GM15510 (cell line): ENCODE measurements around the gene PLEKHG4.

Source experiments
- POLR2A ChIP-seq: IDR thresholded peaks from 3 replicates; pipeline ENCODE4 v1.6.1; 2011; ENCODE audit warnings: borderline replicate concordance; ENCODE audit not compliant: insufficient read length; ENCODE audit errors: extremely low read depth

PLEKHG4 gene

DNA sequence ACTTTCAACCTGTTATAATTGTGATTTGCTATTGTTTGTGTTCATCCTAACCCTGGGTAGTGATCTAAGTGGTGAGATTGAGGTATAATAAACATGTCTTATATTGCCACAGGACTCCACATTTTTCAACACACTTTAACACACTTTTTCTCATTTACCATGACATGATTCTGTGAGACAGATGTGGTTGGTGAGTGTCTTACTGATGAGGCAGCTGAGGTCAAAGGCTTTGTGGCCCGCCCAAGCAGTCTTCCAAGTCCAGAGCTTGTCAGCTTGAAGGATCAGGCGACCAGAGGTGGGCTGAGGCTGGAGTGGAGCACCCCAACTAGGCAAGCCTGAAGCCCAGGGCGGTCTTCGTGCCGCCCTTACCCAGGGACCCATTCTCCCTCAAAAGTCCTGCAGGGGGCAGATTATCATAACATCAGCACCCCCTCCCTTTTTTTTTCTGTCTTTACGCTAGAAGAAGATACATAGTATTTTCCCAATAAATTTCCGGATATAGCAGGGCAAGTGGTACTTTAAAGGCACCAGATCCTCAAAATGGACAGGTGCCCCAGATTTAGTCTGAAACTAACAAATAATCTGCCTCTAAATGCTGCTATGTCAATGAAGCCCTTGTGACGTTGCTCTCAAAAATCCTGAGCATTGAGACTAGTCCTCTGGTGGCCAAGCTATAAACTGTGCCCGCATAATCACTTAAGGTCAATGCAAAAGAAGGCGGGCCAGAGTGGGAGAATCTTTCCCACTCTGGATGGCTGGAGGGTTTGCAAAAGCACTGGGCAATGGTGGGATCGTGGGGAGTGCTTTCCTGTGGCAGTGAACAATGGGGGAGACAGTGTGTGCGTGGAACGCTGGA is 26.1 kb downstream of the PLEKHG4 start:
- no peak for TF ChIP-seq POLR2A

DNA sequence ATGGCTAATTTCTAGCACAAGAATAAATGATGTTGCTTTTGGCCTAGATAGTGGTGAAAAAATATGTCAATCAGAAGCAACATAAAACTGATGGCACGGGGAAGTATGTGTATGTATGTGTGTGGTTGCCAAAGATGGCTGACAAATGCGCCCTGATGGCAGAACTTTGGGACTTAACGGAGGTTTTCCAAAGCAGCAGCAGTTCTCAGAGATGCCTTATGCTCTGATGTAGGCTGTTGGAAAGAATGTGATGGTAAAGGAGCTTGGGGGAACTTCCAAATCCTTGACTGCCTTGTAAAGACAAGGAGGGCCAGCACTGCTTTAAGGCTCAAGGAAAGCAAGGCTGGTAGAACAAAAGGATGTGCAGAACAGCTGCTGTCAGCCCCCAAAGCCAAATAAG is 31.2 kb downstream of the PLEKHG4 start:
- no peak for TF ChIP-seq POLR2A

DNA sequence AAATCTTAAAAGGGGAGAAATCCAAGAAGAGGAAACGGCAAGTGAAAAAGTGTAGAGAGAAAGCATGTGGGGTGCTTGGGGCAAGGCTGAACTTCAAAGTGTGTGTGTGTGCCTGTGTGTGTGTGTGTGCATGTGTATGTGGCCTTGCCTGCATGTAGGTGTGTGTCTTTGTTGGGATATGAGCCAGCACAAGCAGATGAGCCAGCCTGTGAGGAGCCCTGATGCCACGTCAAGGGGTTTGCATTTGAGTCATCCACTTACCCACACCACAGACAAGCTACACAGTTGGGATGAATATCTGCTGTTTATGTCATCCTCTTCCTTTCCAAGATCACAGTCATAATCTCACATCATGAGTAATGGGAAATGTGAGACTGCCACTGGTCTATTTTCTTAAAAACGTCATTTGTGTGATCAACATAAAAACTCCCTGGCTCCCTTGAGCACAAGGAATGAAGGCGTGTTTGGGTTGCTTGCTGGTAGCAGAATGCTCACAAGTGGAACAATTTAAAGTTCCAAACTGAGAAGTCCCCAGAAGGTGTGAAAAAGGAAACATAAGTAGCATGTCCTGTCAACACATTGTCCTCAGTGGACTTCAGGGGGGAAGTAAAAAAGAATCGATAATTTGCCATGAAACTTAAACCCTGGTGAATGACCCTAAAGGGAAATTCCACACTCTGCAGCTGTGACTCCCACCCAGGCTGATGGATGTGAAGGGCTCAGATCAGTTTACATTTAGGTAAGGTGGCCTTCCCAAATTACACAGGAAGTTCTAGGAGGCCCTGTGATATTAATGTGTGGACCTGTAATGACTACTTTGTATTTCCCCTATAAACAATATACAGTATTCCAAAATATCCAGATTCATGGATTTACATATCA is 32.5 kb downstream of the PLEKHG4 start:
- no peak for TF ChIP-seq POLR2A

GRCh38 chr16:67312719-67313118 is 33.4 kb downstream of the PLEKHG4 start:
- no peak for TF ChIP-seq POLR2A

GRCh38 chr16:67317853-67318252 is 38.5 kb downstream of the PLEKHG4 start:
- TF ChIP-seq POLR2A = no peak

- TF ChIP-seq POLR2A = no peak
Observed at GRCh38 chr16:67326115-67326471, 46.8 kb downstream of the PLEKHG4 start.

- no peak for TF ChIP-seq POLR2A
Observed at GRCh38 chr16:67326472-67327309, 47.4 kb downstream of the PLEKHG4 start, which contains the start of the genes KCTD19 and LRRC36. Gene KCTD19, minus strand, starts transcription at chr16:67326741. Its CDS starts 34 bp downstream, at chr16:67326707. Gene LRRC36, plus strand, starts transcription at chr16:67326815. Its CDS starts 48 bp downstream, at chr16:67326863.

DNA sequence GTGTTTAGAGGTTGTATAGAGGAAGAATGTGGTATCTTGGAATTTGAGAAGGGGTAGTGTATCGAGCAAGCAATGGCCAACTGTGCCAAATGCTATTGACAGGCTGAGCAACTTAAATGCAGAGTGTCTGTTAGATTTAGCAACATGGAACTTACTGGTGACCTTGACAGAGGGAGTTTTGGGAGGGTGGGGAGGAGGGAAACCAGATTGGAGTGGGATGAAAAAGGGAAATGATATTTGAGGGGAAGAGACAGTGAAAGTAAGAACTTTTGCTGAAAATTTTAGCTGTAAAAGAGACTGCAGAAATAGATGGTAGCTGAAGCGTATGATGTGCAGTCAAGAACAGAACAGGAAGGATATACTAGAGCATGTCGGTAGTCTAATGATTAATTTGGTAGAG is 48.4 kb downstream of the PLEKHG4 start:
- no peak for TF ChIP-seq POLR2A

DNA sequence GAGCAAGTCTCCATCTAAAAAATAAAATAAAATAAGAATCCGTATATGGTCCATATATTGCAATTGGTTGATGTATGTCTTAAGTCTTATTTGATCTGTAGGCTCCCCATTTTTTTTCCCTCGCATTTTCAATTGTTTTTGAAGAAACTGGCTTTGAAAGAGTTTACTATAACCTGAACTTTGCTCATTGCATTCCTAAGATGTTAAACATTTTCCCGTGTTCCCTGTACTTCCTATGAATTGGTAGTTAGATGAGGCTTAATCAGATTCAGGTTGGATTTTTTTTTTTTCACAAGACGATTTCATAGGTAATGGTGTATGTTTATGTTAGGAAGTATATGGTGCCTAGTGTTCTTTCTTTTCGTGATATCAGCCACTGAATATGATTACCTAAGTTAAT is 50.6 kb downstream of the PLEKHG4 start:
- no peak for TF ChIP-seq POLR2A

- no peak for TF ChIP-seq POLR2A
Observed at GRCh38 chr16:67333315-67333714, 54.0 kb downstream of the PLEKHG4 start.

- no peak for TF ChIP-seq POLR2A
Observed at GRCh38 chr16:67336116-67336515, 56.8 kb downstream of the PLEKHG4 start.

GRCh38 chr16:67336648-67337047 is 57.3 kb downstream of the PLEKHG4 start:
- no peak for TF ChIP-seq POLR2A
